ENCODE data around the gene GRHL1. TPM values are rescaled to one million over a fixed set of nuclear protein-coding genes. Genes with fewer than 3 reads are reported as not detected.

GRHL1 gene
- total RNA-seq, 1 donor from 2014 or later = 126 TPM

DNA sequence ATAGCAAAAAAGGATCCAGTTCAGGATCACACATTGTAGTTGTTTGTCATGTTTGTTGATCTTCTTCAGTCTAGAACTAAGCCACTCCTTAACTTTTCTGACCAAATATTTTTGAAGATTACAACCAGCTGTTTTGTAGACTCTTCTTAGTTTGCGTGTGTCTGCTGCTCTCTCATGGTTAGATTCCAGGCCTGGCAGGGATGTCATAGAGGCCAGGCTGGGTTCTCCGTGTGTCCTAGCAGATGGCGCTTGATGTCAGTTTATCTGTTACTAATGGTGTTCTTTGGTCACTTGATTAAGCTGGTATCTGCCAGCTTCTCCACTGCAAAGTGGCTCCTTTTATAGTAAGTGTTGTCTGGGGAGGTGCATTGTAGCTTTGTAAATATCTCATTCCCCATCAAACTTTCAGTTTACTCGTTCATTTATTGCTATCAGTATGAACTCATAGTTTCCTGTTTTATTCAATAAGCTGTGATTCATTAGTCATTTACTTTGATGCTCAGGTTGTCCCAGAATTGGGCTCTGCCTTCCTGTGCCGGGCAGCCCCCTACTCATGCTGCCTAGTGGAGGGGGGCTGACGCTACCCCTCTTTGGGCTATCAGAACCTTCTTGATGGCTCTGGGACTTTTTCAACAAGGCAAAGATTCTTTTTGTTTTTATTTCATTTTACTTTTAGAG, 42.1 kb downstream of the GRHL1 start:
- H3K9me3 ChIP-seq = no peaks in the 10 kb centered on the region
- H3K27me3 ChIP-seq = no peaks in the 10 kb centered on the region
- H3K36me3 ChIP-seq = no peaks in the 10 kb centered on the region
- H3K4me1 ChIP-seq = peaks cover 30% of the 10 kb centered on the region
- H3K4me3 ChIP-seq = no peak overlapping the region
- TF ChIP-seq POLR2A (IDR thresholded peaks at IDR 0.05) (no peak), POLR2AphosphoS5 (IDR thresholded peaks at IDR 0.05; ENCODE audit: insufficient read depth in 1 of 2, low read depth in 1 of 2) (no peak)
- TF ChIP-seq, protein P1, sequence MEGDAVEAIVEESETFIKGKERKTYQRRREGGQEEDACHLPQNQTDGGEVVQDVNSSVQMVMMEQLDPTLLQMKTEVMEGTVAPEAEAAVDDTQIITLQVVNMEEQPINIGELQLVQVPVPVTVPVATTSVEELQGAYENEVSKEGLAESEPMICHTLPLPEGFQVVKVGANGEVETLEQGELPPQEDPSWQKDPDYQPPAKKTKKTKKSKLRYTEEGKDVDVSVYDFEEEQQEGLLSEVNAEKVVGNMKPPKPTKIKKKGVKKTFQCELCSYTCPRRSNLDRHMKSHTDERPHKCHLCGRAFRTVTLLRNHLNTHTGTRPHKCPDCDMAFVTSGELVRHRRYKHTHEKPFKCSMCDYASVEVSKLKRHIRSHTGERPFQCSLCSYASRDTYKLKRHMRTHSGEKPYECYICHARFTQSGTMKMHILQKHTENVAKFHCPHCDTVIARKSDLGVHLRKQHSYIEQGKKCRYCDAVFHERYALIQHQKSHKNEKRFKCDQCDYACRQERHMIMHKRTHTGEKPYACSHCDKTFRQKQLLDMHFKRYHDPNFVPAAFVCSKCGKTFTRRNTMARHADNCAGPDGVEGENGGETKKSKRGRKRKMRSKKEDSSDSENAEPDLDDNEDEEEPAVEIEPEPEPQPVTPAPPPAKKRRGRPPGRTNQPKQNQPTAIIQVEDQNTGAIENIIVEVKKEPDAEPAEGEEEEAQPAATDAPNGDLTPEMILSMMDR (IDR thresholded peaks at IDR 0.05) = no peak
- intact Hi-C loops (cut with DNase I) = no loop called here
- DNase-seq (ENCODE audit: extremely low spot score in 2 of 2) = no peak
- peak overlapping the region; percentile 68 for H3K27ac ChIP-seq

DNA sequence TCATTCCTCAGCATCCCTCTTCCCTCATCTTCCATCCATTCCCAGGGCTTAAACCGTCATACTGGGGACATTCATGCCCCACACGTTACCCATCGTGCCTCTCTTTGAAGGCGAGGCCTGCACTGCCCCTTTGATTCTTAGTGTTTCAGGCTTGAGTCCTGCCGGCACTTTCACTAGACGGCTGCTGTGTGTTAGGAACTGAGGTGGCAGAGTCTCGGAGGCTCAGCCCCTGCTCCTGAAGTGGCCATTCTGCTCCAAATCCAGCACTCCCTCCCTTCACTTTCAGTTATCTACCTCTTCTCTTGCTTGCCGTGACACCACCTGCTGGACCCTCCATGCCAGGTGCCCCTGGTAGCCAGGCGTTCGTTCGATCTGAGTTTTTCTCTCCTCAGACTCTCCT, 43.0 kb downstream of the GRHL1 start:
- H3K4me1 ChIP-seq = peaks cover 30% of the 10 kb centered on the region
- peak overlapping the region; percentile 68 for H3K27ac ChIP-seq
- no peaks in the 10 kb centered on the region for H3K36me3 ChIP-seq
- no peaks in the 10 kb centered on the region for H3K9me3 ChIP-seq
- no peaks in the 10 kb centered on the region for H3K27me3 ChIP-seq
- no peak for DNase-seq (ENCODE audit: extremely low spot score in 2 of 2)
- H3K4me3 ChIP-seq = no peak overlapping the region
- intact Hi-C loops (cut with DNase I) = no loop called here
- no peak for TF ChIP-seq POLR2A (IDR thresholded peaks at IDR 0.05)
- TF ChIP-seq, protein P1 (IDR thresholded peaks at IDR 0.05) = no peak
- TF ChIP-seq POLR2AphosphoS5 (IDR thresholded peaks at IDR 0.05; ENCODE audit: insufficient read depth in 1 of 2, low read depth in 1 of 2) = no peak

DNA sequence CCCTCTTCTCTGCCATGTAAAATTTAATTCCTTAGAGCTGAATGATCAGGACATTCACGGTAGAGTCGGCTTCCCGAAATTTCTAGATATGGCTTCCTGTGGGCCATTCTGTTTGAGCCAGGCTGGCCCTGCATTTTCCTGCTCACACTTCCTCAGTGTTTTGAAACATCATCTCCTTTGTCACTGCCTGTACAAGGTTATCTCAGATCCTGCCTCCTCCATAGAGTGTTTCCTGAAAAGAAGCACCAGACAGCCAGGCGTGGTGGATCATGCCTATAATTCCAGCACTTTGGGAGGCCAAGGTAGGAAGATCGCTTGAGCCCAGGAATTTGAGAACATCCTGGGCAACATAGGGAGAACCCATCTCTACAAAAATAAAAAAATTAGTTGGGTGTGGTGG, 43.6 kb downstream of the GRHL1 start:
- Histone ChIP-seq H3K27me3 (no peaks in the 10 kb centered on the region), H3K36me3 (no peaks in the 10 kb centered on the region), H3K4me3 (no peak overlapping the region), H3K9me3 (no peaks in the 10 kb centered on the region), H3K27ac (no peak overlapping the region), H3K4me1 (peaks cover 30% of the 10 kb centered on the region)
- TF ChIP-seq POLR2AphosphoS5 (IDR thresholded peaks at IDR 0.05; ENCODE audit: insufficient read depth in 1 of 2, low read depth in 1 of 2) (no peak), POLR2A (IDR thresholded peaks at IDR 0.05) (no peak)
- TF ChIP-seq, protein P1 (IDR thresholded peaks at IDR 0.05) = no peak
- intact Hi-C loops (cut with DNase I) = no loop called here
- DNase-seq (ENCODE audit: extremely low spot score in 2 of 2) = no peak

DNA sequence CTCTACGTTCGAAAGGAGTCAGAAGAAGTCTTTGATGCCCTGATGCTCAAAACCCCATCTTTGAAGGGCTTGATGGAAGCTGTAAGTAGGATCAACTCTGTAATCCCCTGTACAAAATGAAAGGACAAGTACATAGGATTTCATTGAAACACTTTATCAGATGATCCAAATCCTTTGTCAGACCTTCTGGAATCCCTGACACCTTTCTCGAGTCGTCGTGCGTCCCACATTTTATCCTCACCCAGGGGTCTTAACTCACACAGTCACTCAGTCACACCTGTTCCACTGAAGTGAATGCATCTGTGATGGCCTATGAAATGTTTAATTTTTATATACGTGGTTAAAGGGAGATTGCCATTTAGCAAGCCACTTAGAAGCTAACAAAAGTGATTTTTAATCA, 44.8 kb downstream of the GRHL1 start:
- DNase-seq (ENCODE audit: extremely low spot score in 2 of 2) = no peak
- H3K27me3 ChIP-seq = no peaks in the 10 kb centered on the region
- intact Hi-C loops (cut with DNase I) = no loop called here
- no peaks in the 10 kb centered on the region for H3K9me3 ChIP-seq
- H3K4me1 ChIP-seq = peaks cover 28% of the 10 kb centered on the region
- no peak overlapping the region for H3K4me3 ChIP-seq
- TF ChIP-seq, protein P1 (IDR thresholded peaks at IDR 0.05) = no peak
- no peak for TF ChIP-seq POLR2A (IDR thresholded peaks at IDR 0.05)
- no peak overlapping the region for H3K27ac ChIP-seq
- H3K36me3 ChIP-seq = no peaks in the 10 kb centered on the region

DNA sequence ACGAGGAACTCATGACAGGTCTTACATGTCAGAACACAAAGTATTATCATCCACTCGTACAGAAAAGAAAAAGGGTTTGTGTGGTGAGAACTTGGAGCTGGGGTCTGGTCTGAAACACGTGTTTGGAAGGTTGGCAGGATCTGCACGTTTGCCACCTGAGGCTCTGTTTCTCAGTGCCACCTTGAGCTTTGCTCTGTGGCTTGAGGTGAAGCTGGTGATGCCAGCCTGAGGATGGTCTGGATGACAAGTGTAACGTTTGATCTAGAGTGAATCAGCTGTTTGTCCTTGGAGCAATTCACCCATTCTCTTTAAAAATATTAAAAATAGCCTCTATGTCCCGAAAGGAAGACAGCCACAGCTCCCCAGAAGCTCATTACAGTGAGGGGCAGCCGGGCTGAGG, 46.4 kb downstream of the GRHL1 start:
- Histone ChIP-seq H3K4me3 (no peak overlapping the region), H3K27ac (no peak overlapping the region), H3K9me3 (no peaks in the 10 kb centered on the region), H3K36me3 (no peaks in the 10 kb centered on the region), H3K27me3 (no peaks in the 10 kb centered on the region), H3K4me1 (peaks cover 12% of the 10 kb centered on the region)
- no peak for DNase-seq (ENCODE audit: extremely low spot score in 2 of 2)
- TF ChIP-seq POLR2AphosphoS5 (IDR thresholded peaks at IDR 0.05; ENCODE audit: insufficient read depth in 1 of 2, low read depth in 1 of 2) (no peak), POLR2A (IDR thresholded peaks at IDR 0.05) (no peak)
- TF ChIP-seq, protein P1 (IDR thresholded peaks at IDR 0.05) = no peak
- intact Hi-C loops (cut with DNase I) = no loop called here

Measured in vagina (tissue), 2 donors.